GM23338 (cell line): Measurements from ENCODE around the gene MRM2. TPM values are rescaled to one million over a fixed set of nuclear protein-coding genes. Genes with fewer than 3 reads are reported as not detected.

ENCODE experiments used
- ATAC-seq: fragments of 200-7000 bp; cut with Tn5 transposase; 3 replicates; pipeline ENCODE4 v1.9.1; 2020
- DNase-seq: peaks from one replicate; pipeline ENCODE4 v3.0.0-alpha.2; 2015; ENCODE audit warnings: low spot score
- H2AFZ ChIP-seq: fragments of 200-600 bp; sonication (generic); 2 replicates; pipeline ENCODE4 v1.8.0; 2016; ENCODE audit warnings: antibody characterized with exemption, mild to moderate bottlenecking, moderate library complexity
- H3F3A ChIP-seq: fragments of 200-600 bp; sonication (generic); replicated peaks from 2 replicates; pipeline ENCODE4 v1.8.0; 2017; ENCODE audit warnings: antibody characterized with exemption, mixed run types, low read depth
- H3K27ac ChIP-seq: fragments of 200-600 bp; sonication (generic); 2 replicates; pipeline ENCODE4 v1.6.1; 2016; ENCODE audit warnings: low read depth
- H3K27me3 ChIP-seq: fragments of 200-600 bp; sonication (generic); 2 replicates; pipeline ENCODE4 v1.8.0; 2016; ENCODE audit warnings: mild to moderate bottlenecking, mixed run types, moderate library complexity; ENCODE audit not compliant: insufficient read depth
- H3K36me3 ChIP-seq: fragments of 200-600 bp; sonication (generic); 2 replicates; pipeline ENCODE4 v1.8.0; 2016; ENCODE audit warnings: mild to moderate bottlenecking; ENCODE audit not compliant: insufficient read depth
- H3K4me1 ChIP-seq: fragments of 200-600 bp; sonication (generic); 2 replicates; pipeline ENCODE4 v1.8.0; 2016; ENCODE audit warnings: mild to moderate bottlenecking, moderate library complexity; ENCODE audit not compliant: insufficient read depth
- H3K4me2 ChIP-seq: fragments of 200-600 bp; sonication (generic); 2 replicates; pipeline ENCODE4 v1.7.1; 2017; ENCODE audit warnings: mixed run types
- H3K4me3 ChIP-seq: fragments of 200-600 bp; sonication (generic); 2 replicates; pipeline ENCODE4 v1.6.1; 2016; ENCODE audit warnings: mixed run types
- H3K79me2 ChIP-seq: fragments of 200-600 bp; sonication (generic); replicated peaks from 2 replicates; pipeline ENCODE4 v1.8.0; 2017; ENCODE audit warnings: mild to moderate bottlenecking; ENCODE audit not compliant: insufficient read depth
- H3K9me2 ChIP-seq: fragments of 200-600 bp; sonication (generic); 2 replicates; pipeline ENCODE4 v1.8.0; 2017; ENCODE audit not compliant: insufficient read depth
- H4K20me1 ChIP-seq: fragments of 200-600 bp; sonication (generic); replicated peaks from 2 replicates; pipeline ENCODE4 v1.8.0; 2017; ENCODE audit warnings: mild to moderate bottlenecking; ENCODE audit not compliant: insufficient read depth
- H3K27ac Mint-ChIP-seq: 2 replicates; pipeline ENCODE4 v1.8.0; 2020; ENCODE audit warnings: inconsistent platforms, mild to moderate bottlenecking, moderate library complexity, mixed read lengths
- H3K27me3 Mint-ChIP-seq: 3 replicates; pipeline ENCODE4 v1.8.0; 2022; ENCODE audit warnings: low read depth, mild to moderate bottlenecking, moderate library complexity, mixed read lengths, inconsistent platforms; ENCODE audit not compliant: insufficient read depth, poor library complexity
- H3K36me3 Mint-ChIP-seq: 3 replicates; pipeline ENCODE4 v1.8.0; 2021; ENCODE audit warnings: low read depth, mild to moderate bottlenecking, inconsistent platforms, moderate library complexity, mixed read lengths
- H3K4me1 Mint-ChIP-seq: 3 replicates; pipeline ENCODE4 v1.8.0; 2020; ENCODE audit warnings: mild to moderate bottlenecking, inconsistent platforms, mixed read lengths
- H3K4me3 Mint-ChIP-seq: 3 replicates; pipeline ENCODE4 v1.8.0; 2021; ENCODE audit warnings: moderate library complexity, mild to moderate bottlenecking, inconsistent platforms, mixed read lengths
- H3K9me3 Mint-ChIP-seq: 3 replicates; pipeline ENCODE4 v1.8.0; 2020; ENCODE audit warnings: moderate library complexity, mild to moderate bottlenecking, inconsistent platforms, mixed read lengths
- ETS1 ChIP-seq: IDR thresholded peaks from 2 replicates; pipeline ENCODE4 v1.6.1; 2016; ENCODE audit warnings: antibody characterized with exemption
- NANOG ChIP-seq: IDR thresholded peaks from 2 replicates; pipeline ENCODE4 v1.6.1; 2016; ENCODE audit warnings: antibody characterized with exemption, borderline replicate concordance
- ZNF331 ChIP-seq: fragments of 250-450 bp; sonication (Bioruptor Pico); IDR thresholded peaks from 2 replicates; pipeline ENCODE4 v1.5.0; 2020; ENCODE audit warnings: low read depth, mild to moderate bottlenecking, moderate library complexity
- ZNF462 ChIP-seq: fragments of 250-450 bp; sonication (Bioruptor Pico); IDR thresholded peaks from 2 replicates; pipeline ENCODE4 v1.5.0; 2020; ENCODE audit warnings: mild to moderate bottlenecking, moderate library complexity
- polyA plus RNA-seq: library from polyadenylated mRNA; unstranded; fragments of >200 nt; fragmentation: Nextera tagmentation; extraction: Ambion mirVana; gene quantifications from 2 replicates; pipeline ENCODE4 v1.2.1, GENCODE V29; 2016
- total RNA-seq: library from RNA; depleted of rRNA; stranded (reverse); fragments of >200 nt; shearing (Covaris generic); gene quantifications from 2 replicates; pipeline ENCODE4 v1.2.3, GENCODE V29; 2014

The MRM2 gene
- total and polyA plus RNA-seq, 2 experiments from 2014 or later = 30.0 to 37.8 TPM

- H3K36me3 ChIP-seq = peaks cover 11% of the 10 kb centered on the region
- peaks cover 33% of the 10 kb centered on the region for H3K79me2 ChIP-seq
- peaks cover 6% of the 10 kb centered on the region; the same call in 1 of the 2 replicates for H4K20me1 ChIP-seq
- H3K27me3 ChIP-seq = no peaks in the 10 kb centered on the region
- H3K27ac ChIP-seq = no peak overlapping the region
- H3F3A ChIP-seq = no peaks in the 10 kb centered on the region
- no peak overlapping the region for H2AFZ ChIP-seq
- H3K4me3 ChIP-seq = no peak overlapping the region
- no peak for TF ChIP-seq ETS1
- TF ChIP-seq ZNF462 (CRISPR knock-in tag) = no peak
- TF ChIP-seq NANOG = no peak
- no peak for TF ChIP-seq ZNF331 (CRISPR knock-in tag)
- no peaks in the 10 kb centered on the region for H3K27me3 Mint-ChIP-seq
- H3K4me1 Mint-ChIP-seq = no peaks in the 10 kb centered on the region
- H3K9me3 Mint-ChIP-seq = peaks cover 8% of the 10 kb centered on the region; the same call in 2 of the 3 replicates
- DNase-seq = no peak
- no peak overlapping the region; the same call in 1 of the 2 replicates for H3K27ac Mint-ChIP-seq
- no peaks in the 10 kb centered on the region; the same call in 1 of the 2 replicates for H3K9me2 ChIP-seq
- no peaks in the 10 kb centered on the region for H3K4me1 ChIP-seq
- no peak overlapping the region for H3K4me3 Mint-ChIP-seq
- peak; percentile 65; the same call in 2 of the 3 replicates for ATAC-seq
- H3K4me2 ChIP-seq = no peak overlapping the region
- H3K36me3 Mint-ChIP-seq = peaks cover 73% of the 10 kb centered on the region
Observed at GRCh38 chr7:2192831-2193534, 49.0 kb downstream of the MRM2 start.
